ENCODE data around the gene DCDC1.
A peak's percentile ranks its signal among the peaks of the same experiment; 100 is the strongest.

The DCDC1 gene

GRCh38 chr11:30893318-30893717 lies 476.2 kb downstream of the DCDC1 start:
- no peak for DNase-seq

GRCh38 chr11:30889143-30889794 lies 480.3 kb downstream of the DCDC1 start:
- peak; percentile 68 for DNase-seq

GRCh38 chr11:30879322-30880005 lies 490.1 kb downstream of the DCDC1 start:
- peak; percentile 7 for DNase-seq

GRCh38 chr11:30878400-30878799 lies 491.1 kb downstream of the DCDC1 start:
- DNase-seq = no peak

- DNase-seq = peak; percentile 26
These were observed 492.7 kb downstream of the DCDC1 start for GRCh38 chr11:30876663-30877396.

GRCh38 chr11:30876228-30876627 lies 493.3 kb downstream of the DCDC1 start:
- no peak for DNase-seq

- no peak for DNase-seq
These were observed 493.7 kb downstream of the DCDC1 start for GRCh38 chr11:30875806-30876205.

- DNase-seq = no peak
These were observed 495.5 kb downstream of the DCDC1 start for GRCh38 chr11:30873924-30874610.

- DNase-seq = no peak
These were observed 500.9 kb downstream of the DCDC1 start for GRCh38 chr11:30868626-30869081.

GRCh38 chr11:30863209-30863608 lies 506.3 kb downstream of the DCDC1 start:
- DNase-seq = no peak

GRCh38 chr11:30861531-30861930 lies 508.0 kb downstream of the DCDC1 start:
- no peak for DNase-seq

GRCh38 chr11:30861064-30861463 lies 508.5 kb downstream of the DCDC1 start:
- DNase-seq = no peak

GRCh38 chr11:30860146-30860545 lies 509.4 kb downstream of the DCDC1 start:
- no peak for DNase-seq

GRCh38 chr11:30859669-30860068 lies 509.9 kb downstream of the DCDC1 start:
- peak; percentile 4 for DNase-seq

GRCh38 chr11:30855383-30856006 lies 514.0 kb downstream of the DCDC1 start:
- DNase-seq = peak; percentile 26

- no peak for DNase-seq
These were observed 516.1 kb downstream of the DCDC1 start for GRCh38 chr11:30853439-30853838.

- no peak for DNase-seq
These were observed 516.9 kb downstream of the DCDC1 start for GRCh38 chr11:30852645-30853044.

- no peak for DNase-seq
These were observed 517.4 kb downstream of the DCDC1 start for GRCh38 chr11:30852091-30852490.

- DNase-seq = no peak
These were observed 532.3 kb downstream of the DCDC1 start for GRCh38 chr11:30837252-30837651.

- no peak for DNase-seq
These were observed 536.7 kb downstream of the DCDC1 start for GRCh38 chr11:30832831-30833230.

- DNase-seq = no peak
These were observed 538.9 kb downstream of the DCDC1 start for GRCh38 chr11:30830681-30831080.

- no peak for DNase-seq
These were observed 542.6 kb downstream of the DCDC1 start for GRCh38 chr11:30826911-30827310.

GRCh38 chr11:30825723-30826122 lies 543.8 kb downstream of the DCDC1 start:
- DNase-seq = no peak
